Stimulated activated CD8-positive, alpha-beta memory T cell treated with anti-CD3 and anti-CD28 coated beads, Interleukin-4, amount 100 ng/mL, for 1 hour (primary cell): ENCODE measurements around the gene OR51B5.
"Not testable (repeated sequence)": the region's sequence is repeated elsewhere in the genome, so short reads cannot be mapped to it uniquely, and the experiment has no call there.

Experiments
- DNase-seq, 2 donors: peaks; one replicate each; pipeline ENCODE4 v3.0.0-alpha.2; 2020; ENCODE audit warnings: low read depth in 2 of 2, low spot score in 1 of 2

Gene OR51B5

GRCh38 chr11:5343474-5344335 is at the start of gene OR51B5:
Gene OR51B5 (minus strand): TSS chr11:5343524. CDS start chr11:5343524, 0 bp downstream.
- no peak for DNase-seq

GRCh38 chr11:5390210-5390609 is 46.9 kb upstream of the OR51B5 start:
- DNase-seq = no peak

- DNase-seq = no peak
Measured at GRCh38 chr11:5384335-5384734, 41.0 kb upstream of the OR51B5 start.

- DNase-seq = no peak
Measured at GRCh38 chr11:5383576-5383975, 40.3 kb upstream of the OR51B5 start, which contains the start of gene OR51M1. Gene OR51M1 (plus strand): TSS chr11:5383812. CDS start chr11:5389399, 5,587 bp downstream.

- DNase-seq = no peak
Measured at GRCh38 chr11:5380740-5381342, 37.5 kb upstream of the OR51B5 start.

GRCh38 chr11:5369789-5370188 is 26.5 kb upstream of the OR51B5 start:
- DNase-seq = no peak

- no peak for DNase-seq
Measured at GRCh38 chr11:5368502-5369043, 25.2 kb upstream of the OR51B5 start.

- DNase-seq = no peak
Measured at GRCh38 chr11:5367448-5368074, 24.2 kb upstream of the OR51B5 start.

GRCh38 chr11:5366856-5367255 is 23.5 kb upstream of the OR51B5 start:
- no peak for DNase-seq

GRCh38 chr11:5366365-5366764 is 23.0 kb upstream of the OR51B5 start:
- not testable (repeated sequence) for DNase-seq

- no peak for DNase-seq
Measured at GRCh38 chr11:5364214-5364613, 20.9 kb upstream of the OR51B5 start.

GRCh38 chr11:5363679-5364078 is 20.4 kb upstream of the OR51B5 start:
- DNase-seq = no peak

GRCh38 chr11:5362017-5362625 is 18.8 kb upstream of the OR51B5 start:
- no peak for DNase-seq

GRCh38 chr11:5356031-5356430 is 12.7 kb upstream of the OR51B5 start:
- DNase-seq = not testable (repeated sequence)

- no peak for DNase-seq
Measured at GRCh38 chr11:5351208-5351607, 7.9 kb upstream of the OR51B5 start, which contains the start of gene OR51B6. Gene OR51B6 (plus strand): TSS chr11:5351508. CDS start chr11:5351508, 0 bp downstream.

- DNase-seq = no peak
Measured at GRCh38 chr11:5349550-5349949, 6.2 kb upstream of the OR51B5 start.

GRCh38 chr11:5348551-5349194 is 5.3 kb upstream of the OR51B5 start:
- no peak for DNase-seq

GRCh38 chr11:5345831-5346230 is 2.5 kb upstream of the OR51B5 start:
- DNase-seq = no peak

- no peak for DNase-seq
Measured at GRCh38 chr11:5339771-5340322, 3.5 kb downstream of the OR51B5 start.

- not testable (repeated sequence) for DNase-seq
Measured at GRCh38 chr11:5337253-5337652, 6.1 kb downstream of the OR51B5 start.
